ENCODE measurements around the gene RAB11B.

DNA sequence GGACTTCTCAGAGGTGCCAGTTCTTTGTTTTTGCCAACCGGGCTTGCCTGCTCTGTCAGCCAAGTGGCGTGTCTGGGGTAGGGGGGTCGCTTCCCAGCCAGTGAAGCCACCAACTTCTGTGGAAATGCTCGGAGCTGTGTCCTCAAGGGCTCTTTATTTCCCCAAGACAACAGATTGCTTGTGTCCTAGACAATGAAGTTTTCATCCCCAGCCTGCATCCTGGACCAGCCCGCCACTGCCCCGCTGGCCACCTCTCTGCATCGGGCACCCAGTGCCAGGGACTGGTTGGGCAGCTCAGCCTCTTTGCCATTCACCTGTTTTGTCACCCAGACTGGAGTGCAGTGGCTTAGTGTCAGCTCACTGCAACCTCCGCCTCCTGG, 3.7 kb downstream of the RAB11B start:
- TF ChIP-seq CTCF (IDR thresholded peaks at IDR 0.05; ENCODE audit: low read depth, low read length, missing input control) (no peak), ZBTB33 (IDR thresholded peaks at IDR 0.05) (no peak), RXRA (IDR thresholded peaks at IDR 0.05) (no peak), JUND (IDR thresholded peaks at IDR 0.05) (no peak), GABPA (IDR thresholded peaks at IDR 0.05 in 1 of 2, conservative IDR thresholded peaks at IDR 0.05 in 1 of 2) (no peak), TAF1 (conservative IDR thresholded peaks at IDR 0.05) (no peak), RAD21 (IDR thresholded peaks at IDR 0.05) (no peak), ATF3 (IDR thresholded peaks at IDR 0.05) (no peak)
- TF ChIP-seq, protein P1, sequence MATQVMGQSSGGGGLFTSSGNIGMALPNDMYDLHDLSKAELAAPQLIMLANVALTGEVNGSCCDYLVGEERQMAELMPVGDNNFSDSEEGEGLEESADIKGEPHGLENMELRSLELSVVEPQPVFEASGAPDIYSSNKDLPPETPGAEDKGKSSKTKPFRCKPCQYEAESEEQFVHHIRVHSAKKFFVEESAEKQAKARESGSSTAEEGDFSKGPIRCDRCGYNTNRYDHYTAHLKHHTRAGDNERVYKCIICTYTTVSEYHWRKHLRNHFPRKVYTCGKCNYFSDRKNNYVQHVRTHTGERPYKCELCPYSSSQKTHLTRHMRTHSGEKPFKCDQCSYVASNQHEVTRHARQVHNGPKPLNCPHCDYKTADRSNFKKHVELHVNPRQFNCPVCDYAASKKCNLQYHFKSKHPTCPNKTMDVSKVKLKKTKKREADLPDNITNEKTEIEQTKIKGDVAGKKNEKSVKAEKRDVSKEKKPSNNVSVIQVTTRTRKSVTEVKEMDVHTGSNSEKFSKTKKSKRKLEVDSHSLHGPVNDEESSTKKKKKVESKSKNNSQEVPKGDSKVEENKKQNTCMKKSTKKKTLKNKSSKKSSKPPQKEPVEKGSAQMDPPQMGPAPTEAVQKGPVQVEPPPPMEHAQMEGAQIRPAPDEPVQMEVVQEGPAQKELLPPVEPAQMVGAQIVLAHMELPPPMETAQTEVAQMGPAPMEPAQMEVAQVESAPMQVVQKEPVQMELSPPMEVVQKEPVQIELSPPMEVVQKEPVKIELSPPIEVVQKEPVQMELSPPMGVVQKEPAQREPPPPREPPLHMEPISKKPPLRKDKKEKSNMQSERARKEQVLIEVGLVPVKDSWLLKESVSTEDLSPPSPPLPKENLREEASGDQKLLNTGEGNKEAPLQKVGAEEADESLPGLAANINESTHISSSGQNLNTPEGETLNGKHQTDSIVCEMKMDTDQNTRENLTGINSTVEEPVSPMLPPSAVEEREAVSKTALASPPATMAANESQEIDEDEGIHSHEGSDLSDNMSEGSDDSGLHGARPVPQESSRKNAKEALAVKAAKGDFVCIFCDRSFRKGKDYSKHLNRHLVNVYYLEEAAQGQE (IDR thresholded peaks at IDR 0.05), result no peak
